ENCODE data around the gene TMEM273.

DNA sequence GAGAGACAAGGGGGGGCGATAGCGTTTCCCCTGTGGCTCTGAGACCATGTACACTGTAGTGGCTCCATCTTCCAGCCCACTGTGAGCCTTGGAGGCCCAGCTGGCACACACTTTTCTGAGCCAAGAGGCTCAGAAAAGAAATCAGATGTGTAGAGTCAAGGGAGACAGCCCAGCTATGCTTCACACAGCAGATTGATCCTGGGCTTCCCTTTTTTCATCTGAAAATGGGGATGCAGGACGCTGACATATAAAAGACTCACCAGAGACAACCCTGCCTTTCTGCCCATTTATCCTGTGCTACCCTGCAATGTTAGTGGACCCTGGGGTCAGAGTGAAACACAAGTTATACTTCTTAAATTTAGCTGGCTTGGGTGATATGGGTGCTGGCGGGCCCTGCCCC, 14.3 kb downstream of the TMEM273 start:
- TF ChIP-seq GATA3 (IDR thresholded peaks at IDR 0.05; ENCODE audit: low read depth, low read length): no peak
- TF ChIP-seq GATA2 (IDR thresholded peaks at IDR 0.05; ENCODE audit: low read depth, low read length): no peak

All from SH-SY5Y (cell line).